NT2/D1 (cell line): ENCODE measurements around the gene C11orf24.

Source experiments
- SUZ12 ChIP-seq: IDR thresholded peaks from 2 replicates; pipeline ENCODE4 v1.6.1; 2011; ENCODE audit not compliant: insufficient read length, insufficient read depth; ENCODE audit errors: extremely low read depth
- YY1 ChIP-seq: IDR thresholded peaks from 2 replicates; pipeline ENCODE4 v1.6.1; 2011; ENCODE audit not compliant: insufficient read length, insufficient read depth
- ZNF274 ChIP-seq: IDR thresholded peaks from 2 replicates; pipeline ENCODE4 v1.6.1; 2011; ENCODE audit warnings: mild to moderate bottlenecking, low read depth, low read length

DNA sequence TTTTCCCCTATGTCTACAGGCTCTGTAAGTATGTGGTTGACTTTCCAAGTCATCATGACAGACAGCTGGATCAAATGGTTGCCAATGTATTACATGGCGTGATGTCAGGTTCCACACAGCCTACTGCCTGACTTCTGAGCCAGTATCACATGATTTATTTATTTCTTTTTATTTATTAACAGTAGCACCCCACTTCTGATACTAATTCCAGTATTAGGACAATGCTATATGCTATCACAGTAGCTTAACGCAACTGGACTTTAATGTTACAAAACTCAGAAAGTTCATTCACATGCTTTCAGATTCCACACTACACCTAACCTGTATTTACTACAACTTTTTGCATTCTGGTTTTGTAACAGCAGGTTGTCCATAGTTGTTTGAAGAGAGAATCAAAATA, 17.7 kb upstream of the C11orf24 start:
- TF ChIP-seq SUZ12 (no peak), YY1 (no peak), ZNF274 (no peak)
